Measurements from ENCODE around the gene GREB1.

The GREB1 gene

GRCh38 chr2:11636593-11637295 lies 102.9 kb downstream of the GREB1 start:
- no peak for DNase-seq (ENCODE audit: low read depth, low spot score)
- no peak for TF ChIP-seq CTCF (IDR thresholded peaks at IDR 0.05; ENCODE audit: low read depth, low read length)
- H3K4me3 ChIP-seq (ENCODE audit: low read depth, low read length): no peak overlapping the region
- in situ Hi-C loops (cut with HindIII; ENCODE audit: low sequenced_read_pairs): no loop called here

DNA sequence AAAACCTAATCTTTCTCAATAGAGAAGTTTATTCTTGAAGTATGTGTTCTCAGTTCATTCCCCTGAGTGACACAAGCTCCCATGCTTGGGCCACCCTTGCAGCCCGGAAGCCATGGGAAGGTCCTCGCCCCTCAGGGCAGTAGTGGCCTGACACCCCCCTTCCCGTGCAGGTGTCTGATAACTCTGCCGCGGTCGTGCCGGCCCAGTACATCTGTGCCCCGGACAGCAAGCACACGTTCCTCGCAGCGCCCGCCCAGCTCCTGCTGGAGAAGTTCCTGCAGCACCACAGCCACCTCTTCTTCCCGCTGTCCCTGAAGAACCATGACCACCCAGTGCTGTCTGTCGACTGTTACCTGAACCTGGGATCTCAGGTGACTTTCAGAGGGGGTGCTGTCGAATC lies 103.7 kb downstream of the GREB1 start:
- H3K4me3 ChIP-seq (ENCODE audit: low read depth, low read length): no peak overlapping the region
- no peak for TF ChIP-seq CTCF (IDR thresholded peaks at IDR 0.05; ENCODE audit: low read depth, low read length)
- in situ Hi-C loops (cut with HindIII; ENCODE audit: low sequenced_read_pairs): no loop called here
- no peak for DNase-seq (ENCODE audit: low read depth, low spot score)

DNA sequence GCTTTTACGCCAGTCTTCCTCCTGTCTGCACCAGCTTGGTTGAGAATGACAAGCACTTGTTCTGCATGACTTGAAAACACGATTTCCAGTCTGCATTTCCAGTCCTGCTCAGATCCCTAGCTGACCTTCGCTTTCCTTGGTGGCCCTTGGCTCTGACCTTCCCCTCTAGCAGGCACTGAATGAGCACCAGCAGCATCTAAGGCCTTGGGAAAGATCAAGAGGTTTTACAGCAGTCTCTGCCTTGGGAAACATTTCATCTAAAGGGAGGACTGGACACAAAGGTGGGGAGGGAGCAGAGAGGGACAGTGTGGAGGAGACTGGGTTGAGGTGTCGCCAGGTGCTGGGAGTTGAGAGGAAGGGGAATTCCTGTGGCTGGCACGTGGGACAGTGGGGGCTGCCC lies 105.7 kb downstream of the GREB1 start:
- DNase-seq (ENCODE audit: low read depth, low spot score): no peak
- no peak for TF ChIP-seq CTCF (IDR thresholded peaks at IDR 0.05; ENCODE audit: low read depth, low read length)
- in situ Hi-C loops (cut with HindIII; ENCODE audit: low sequenced_read_pairs): no loop called here
- H3K4me3 ChIP-seq (ENCODE audit: low read depth, low read length): no peak overlapping the region

- in situ Hi-C loops (cut with HindIII; ENCODE audit: low sequenced_read_pairs): no loop called here
- no peak for DNase-seq (ENCODE audit: low read depth, low spot score)
- no peak for TF ChIP-seq CTCF (IDR thresholded peaks at IDR 0.05; ENCODE audit: low read depth, low read length)
- H3K4me3 ChIP-seq (ENCODE audit: low read depth, low read length): no peak overlapping the region
These were observed 106.3 kb downstream of the GREB1 start for GRCh38 chr2:11640132-11640531.

DNA sequence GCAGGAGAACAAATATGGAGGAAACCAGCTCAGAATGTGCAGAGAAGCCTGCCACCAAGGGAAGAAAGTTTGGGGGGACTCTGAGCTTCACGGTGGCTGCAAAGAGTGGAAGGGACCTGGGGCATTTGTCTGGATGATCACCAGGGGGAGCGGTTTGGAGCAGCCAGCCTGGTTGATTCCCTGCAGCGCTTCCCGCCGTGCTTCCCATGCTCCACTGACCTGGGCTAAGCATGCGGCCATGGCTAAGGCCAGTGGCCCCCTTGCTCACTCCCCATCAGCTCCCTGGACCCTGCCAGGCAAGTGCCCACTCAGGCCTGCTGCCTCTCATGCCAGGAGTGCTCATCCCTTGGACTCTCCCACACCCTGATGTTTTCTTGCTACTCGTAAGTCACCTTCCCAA lies 109.1 kb downstream of the GREB1 start:
- DNase-seq (ENCODE audit: low read depth, low spot score): no peak
- in situ Hi-C loops (cut with HindIII; ENCODE audit: low sequenced_read_pairs): no loop called here
- TF ChIP-seq CTCF (IDR thresholded peaks at IDR 0.05; ENCODE audit: low read depth, low read length): no peak
- H3K4me3 ChIP-seq (ENCODE audit: low read depth, low read length): no peak overlapping the region

- in situ Hi-C loops (cut with HindIII; ENCODE audit: low sequenced_read_pairs): no loop called here
- no peak for TF ChIP-seq CTCF (IDR thresholded peaks at IDR 0.05; ENCODE audit: low read depth, low read length)
- H3K4me3 ChIP-seq (ENCODE audit: low read depth, low read length): no peak overlapping the region
- no peak for DNase-seq (ENCODE audit: low read depth, low spot score)
These were observed 110.4 kb downstream of the GREB1 start for GRCh38 chr2:11644293-11644692.
